RWPE1 (cell line): ENCODE results near the gene ZNF32.

Source experiments
- CTCF ChIA-PET: fragments of 350-600 bp; sonication (Branson Sonifier 250); formaldehyde crosslinking; extraction: SDS; loops from one replicate; lab custom pipeline; 2021; lab: Yijun Ruan, JAX
- POLR2A ChIA-PET: fragments of 400-600 bp; formaldehyde crosslinking; extraction: SDS; loops from one replicate; lab custom pipeline; 2020; ENCODE audit warnings: antibody characterized with exemption; ENCODE audit not compliant: low non-redundant PET; lab: Yijun Ruan, JAX
- DNase-seq: peaks from one replicate; pipeline ENCODE4 v3.0.0; 2012; ENCODE audit warnings: low spot score
- H3K27ac ChIP-seq: fragments of 450-650 bp; 2 replicates; pipeline ENCODE4 v1.5.1; 2017
- TF ChIP-seq, protein P1 (sequence below): fragments of 450-650 bp; conservative IDR thresholded peaks from 2 replicates; pipeline ENCODE4 v1.5.1; 2017; ENCODE audit warnings: low read depth, mild to moderate bottlenecking

Gene ZNF32

DNA sequence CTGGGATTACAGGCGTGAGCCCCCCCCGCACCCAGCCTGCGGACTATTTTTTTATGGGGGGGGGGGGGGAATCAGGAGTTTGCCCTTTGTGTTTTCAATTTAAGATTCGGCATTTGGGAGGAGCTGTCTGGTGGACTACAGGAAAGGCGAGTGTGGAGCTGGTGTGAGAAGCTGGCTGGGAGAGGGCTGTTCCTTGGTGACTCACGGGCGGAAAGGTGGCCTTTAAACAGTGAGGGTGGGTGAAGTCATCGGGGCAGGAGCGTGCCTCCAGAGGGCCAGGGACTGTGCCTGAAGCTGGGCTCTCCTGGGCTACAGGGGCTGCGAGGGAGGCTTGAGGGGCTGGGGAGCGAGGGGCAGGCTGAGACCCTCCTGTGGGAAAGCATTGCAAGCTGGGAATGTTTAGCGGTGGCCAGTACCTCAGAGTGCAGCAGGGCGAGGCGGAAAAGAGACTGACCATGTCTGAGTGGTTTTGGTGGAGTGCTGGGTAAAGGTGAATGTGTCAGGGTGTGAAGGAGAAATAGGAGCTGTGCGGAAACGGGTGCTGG, 39.7 kb upstream of the ZNF32 start:
- H3K27ac ChIP-seq = no peak overlapping the region
- no peak for DNase-seq
- POLR2A ChIA-PET = no interaction called here
- CTCF ChIA-PET = no interaction called here
- TF ChIP-seq, protein P1, sequence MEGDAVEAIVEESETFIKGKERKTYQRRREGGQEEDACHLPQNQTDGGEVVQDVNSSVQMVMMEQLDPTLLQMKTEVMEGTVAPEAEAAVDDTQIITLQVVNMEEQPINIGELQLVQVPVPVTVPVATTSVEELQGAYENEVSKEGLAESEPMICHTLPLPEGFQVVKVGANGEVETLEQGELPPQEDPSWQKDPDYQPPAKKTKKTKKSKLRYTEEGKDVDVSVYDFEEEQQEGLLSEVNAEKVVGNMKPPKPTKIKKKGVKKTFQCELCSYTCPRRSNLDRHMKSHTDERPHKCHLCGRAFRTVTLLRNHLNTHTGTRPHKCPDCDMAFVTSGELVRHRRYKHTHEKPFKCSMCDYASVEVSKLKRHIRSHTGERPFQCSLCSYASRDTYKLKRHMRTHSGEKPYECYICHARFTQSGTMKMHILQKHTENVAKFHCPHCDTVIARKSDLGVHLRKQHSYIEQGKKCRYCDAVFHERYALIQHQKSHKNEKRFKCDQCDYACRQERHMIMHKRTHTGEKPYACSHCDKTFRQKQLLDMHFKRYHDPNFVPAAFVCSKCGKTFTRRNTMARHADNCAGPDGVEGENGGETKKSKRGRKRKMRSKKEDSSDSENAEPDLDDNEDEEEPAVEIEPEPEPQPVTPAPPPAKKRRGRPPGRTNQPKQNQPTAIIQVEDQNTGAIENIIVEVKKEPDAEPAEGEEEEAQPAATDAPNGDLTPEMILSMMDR = no peak

DNA sequence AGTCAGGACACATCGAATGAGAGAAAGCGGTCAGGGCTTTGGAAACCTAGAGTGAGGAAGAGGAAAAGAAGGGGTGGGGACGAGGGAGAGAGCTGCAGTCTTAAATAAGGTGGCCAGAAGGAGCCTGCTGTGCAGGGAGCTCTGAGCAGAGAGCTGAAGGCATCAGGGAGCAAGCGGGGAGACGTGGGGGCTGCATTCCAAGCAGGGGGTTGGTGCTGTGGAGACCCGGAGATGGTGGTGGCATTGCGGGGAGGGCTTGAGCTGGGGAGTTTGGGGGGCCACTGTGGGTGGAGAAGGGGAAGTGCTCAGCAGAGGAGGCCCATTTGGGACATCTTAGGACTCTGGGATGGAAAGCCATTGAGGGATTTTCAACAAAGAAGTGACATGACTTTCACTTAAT, 38.7 kb upstream of the ZNF32 start:
- no peak overlapping the region for H3K27ac ChIP-seq
- TF ChIP-seq, protein P1 = no peak
- POLR2A ChIA-PET = no interaction called here
- CTCF ChIA-PET = interaction anchor here (0.7 kb wide), 1 partner anchor 1045 kb away, joined by 4 read pairs; no protein-coding TSS in a partner anchor
- DNase-seq = no peak

DNA sequence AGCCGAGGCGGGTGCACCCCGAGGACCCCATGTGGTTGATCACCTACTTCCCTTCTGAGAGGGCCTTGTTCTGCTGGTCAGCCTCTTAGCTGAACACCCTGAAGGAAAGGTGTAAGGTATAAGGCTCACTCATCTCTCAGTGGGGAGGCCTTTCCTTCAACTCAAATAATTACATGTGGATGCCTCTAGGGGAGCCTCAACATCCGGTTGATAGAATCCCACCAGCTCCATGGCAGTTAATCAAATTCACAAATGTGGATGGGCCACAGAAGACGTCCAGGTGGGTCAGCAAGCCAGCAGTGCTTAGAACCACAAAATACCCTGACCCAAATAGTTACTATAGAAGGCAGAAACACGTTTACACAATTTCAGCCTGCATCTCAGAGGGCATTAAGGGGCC, 37.7 kb upstream of the ZNF32 start:
- TF ChIP-seq, protein P1 = no peak
- ChIA-PET CTCF (no interaction called here), POLR2A (no interaction called here)
- no peak for DNase-seq
- no peak overlapping the region for H3K27ac ChIP-seq

DNA sequence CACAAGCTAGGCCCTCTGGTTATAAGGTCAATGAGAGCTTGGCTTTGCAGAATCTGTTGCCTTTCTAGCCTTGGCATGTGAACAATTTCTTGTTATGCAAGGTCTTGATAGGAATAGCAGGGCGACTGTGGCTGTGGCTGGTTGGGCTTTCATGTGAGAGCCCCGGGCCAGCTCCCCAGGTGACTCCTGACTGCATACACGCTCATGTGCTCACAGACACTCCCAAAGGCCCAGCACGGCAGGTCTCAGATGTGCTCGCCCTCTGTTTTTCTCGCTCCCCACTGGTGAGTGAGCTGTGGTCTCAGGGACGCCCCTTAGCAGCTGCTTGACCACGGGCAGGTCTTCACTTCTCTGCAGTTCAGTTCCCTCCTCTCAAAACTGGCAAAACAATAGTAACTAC, 37.1 kb upstream of the ZNF32 start:
- POLR2A ChIA-PET = no interaction called here
- CTCF ChIA-PET = no interaction called here
- DNase-seq = no peak
- TF ChIP-seq, protein P1 = no peak
- no peak overlapping the region for H3K27ac ChIP-seq

DNA sequence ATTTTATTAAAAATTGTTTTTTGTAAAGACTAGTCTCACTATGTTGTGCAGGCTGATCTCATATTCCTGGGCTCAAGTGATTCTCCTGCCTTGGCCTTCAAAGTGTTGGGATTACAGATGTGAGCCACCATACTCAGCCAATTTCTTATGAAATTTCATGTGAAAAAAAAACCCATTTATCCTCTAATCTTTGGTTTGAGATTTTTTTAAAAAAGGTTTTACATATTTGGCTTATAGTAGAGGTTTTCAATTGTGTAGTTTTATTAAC, 35.5 kb upstream of the ZNF32 start:
- no peak overlapping the region for H3K27ac ChIP-seq
- DNase-seq = no peak
- CTCF ChIA-PET = no interaction called here
- TF ChIP-seq, protein P1 = no peak
- POLR2A ChIA-PET = no interaction called here

DNA sequence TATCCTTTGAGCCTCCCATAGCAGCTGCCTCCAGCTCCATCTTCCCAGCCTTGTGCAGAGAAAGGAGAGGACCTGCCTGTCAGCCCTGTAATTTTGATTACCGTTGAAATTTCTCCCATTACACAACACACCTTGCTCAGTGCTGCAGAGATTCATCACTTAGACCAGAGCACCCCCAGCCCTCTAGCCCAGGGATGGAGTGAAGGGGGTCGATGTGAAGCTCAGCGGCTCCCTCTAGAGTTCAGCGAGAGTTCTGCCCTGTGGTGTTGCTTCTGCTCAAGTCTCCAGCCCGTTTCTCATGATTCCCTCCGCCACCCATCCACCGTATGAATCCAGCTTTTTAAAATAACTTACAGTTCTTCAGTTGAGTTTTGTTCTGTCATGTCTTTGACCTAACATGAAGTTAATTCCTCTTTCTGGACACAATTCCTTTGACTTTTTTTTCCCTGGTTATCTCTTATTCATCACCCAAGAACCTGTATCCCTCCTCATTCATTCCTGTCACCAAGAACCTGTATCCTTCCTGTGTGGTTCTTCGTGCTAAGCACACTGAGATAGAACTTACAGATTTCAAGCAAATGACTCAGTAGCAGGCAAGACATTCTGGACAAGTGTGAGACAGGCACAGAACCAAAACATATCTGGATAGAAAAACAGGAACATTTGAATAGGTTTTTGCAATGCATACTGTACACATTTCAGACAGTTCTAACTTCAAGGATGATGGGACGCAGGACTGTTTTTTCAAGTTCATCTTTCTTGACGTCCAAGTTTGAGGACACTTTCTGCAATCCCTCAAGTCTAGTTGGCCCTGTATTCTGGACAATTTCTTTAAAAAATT, 35.0 kb upstream of the ZNF32 start:
- no peak overlapping the region for H3K27ac ChIP-seq
- POLR2A ChIA-PET = no interaction called here
- DNase-seq = no peak
- CTCF ChIA-PET = interaction anchor here (0.5 to 0.7 kb wide), 2 partner anchors 504 to 1145 kb away, joined by 3 read pairs; no protein-coding TSS in a partner anchor
- TF ChIP-seq, protein P1 = 0 out of 2 replicates have a peak, but pooled peaks have one; percentile 7
